B cell (primary cell): ENCODE measurements around the gene SERBP1. TPM values are rescaled to one million over a fixed set of nuclear protein-coding genes. Genes with fewer than 3 reads are reported as not detected.

Experiments
- ATAC-seq: fragments of 200-7000 bp; cut with Tn5 transposase; one replicate; pipeline ENCODE4 v1.10.0; 2021; ENCODE audit warnings: low read depth, mild to moderate bottlenecking, moderate number of reproducible peaks, moderate library complexity
- CTCF ChIA-PET: fragments of 350-600 bp; sonication (Branson Sonifier 250); formaldehyde crosslinking; loops from one replicate; lab custom pipeline; 2021; ENCODE audit warnings: antibody characterized with exemption, inconsistent platforms; lab: Charles Lee
- POLR2A ChIA-PET: fragments of 350-600 bp; sonication (Branson Sonifier 250); formaldehyde crosslinking; loops from one replicate; lab custom pipeline; 2021; ENCODE audit warnings: antibody characterized with exemption; lab: Charles Lee
- DNase-seq: peaks from one replicate; pipeline ENCODE4 v3.0.0; 2013
- H2AFZ ChIP-seq: 2 replicates; pipeline ENCODE4 v1.6.1; 2012; ENCODE audit warnings: mild to moderate bottlenecking, low read depth, low read length; ENCODE audit not compliant: insufficient read depth, poor library complexity, severe bottlenecking
- H3K27ac ChIP-seq, 2 donors: 1 replicate in 1 of 2; 2 replicates in 1 of 2; pipeline ENCODE4 v1.5.1; 2012 to 2013; ENCODE audit warnings: low read length in 2 of 2, mild to moderate bottlenecking in 2 of 2, moderate library complexity in 1 of 2
- H3K27me3 ChIP-seq, 4 experiments: fragments of 200-600 bp in 1 of 4; sonication (generic) in 1 of 4; replicated peaks in 1 of 4; 1 replicate in 2 of 4; 2 replicates in 2 of 4; pipeline versions ENCODE4 v1.6.1 to v1.7.0; 2013 to 2016; ENCODE audit warnings: low read length in 3 of 4, mild to moderate bottlenecking in 2 of 4, mixed read lengths in 1 of 4, moderate library complexity in 1 of 4; ENCODE audit not compliant: insufficient read depth in 4 of 4, control insufficient read depth in 3 of 4; ENCODE audit errors: control extremely low read depth in 1 of 4
- H3K36me3 ChIP-seq, 2 experiments: replicated peaks in 1 of 2; 1 replicate in 1 of 2; 2 replicates in 1 of 2; pipeline versions ENCODE4 v1.6.1 to v1.7.1; 2013; ENCODE audit warnings: low read length in 1 of 2; ENCODE audit not compliant: insufficient read depth in 2 of 2, control insufficient read depth in 1 of 2; ENCODE audit errors: control extremely low read depth in 1 of 2, extremely low read depth in 1 of 2
- H3K4me1 ChIP-seq, 2 donors: fragments of 200-600 bp in 1 of 2; sonication (generic) in 1 of 2; 1 replicate in 1 of 2; 2 replicates in 1 of 2; pipeline versions ENCODE4 v1.5.1 to v1.6.1; 2013 to 2017; ENCODE audit warnings: low read length in 2 of 2; ENCODE audit not compliant: control insufficient read depth in 2 of 2, insufficient read depth in 2 of 2
- H3K4me2 ChIP-seq: replicated peaks from 2 replicates; pipeline ENCODE3; 2012; ENCODE audit warnings: mild to moderate bottlenecking, low read depth, low read length; ENCODE audit not compliant: poor library complexity, severe bottlenecking
- H3K4me3 ChIP-seq, 5 experiments: fragments of 200-600 bp in 1 of 5; sonication (generic) in 1 of 5; 1 replicate in 3 of 5; 2 replicates in 2 of 5; pipeline versions ENCODE4 v1.5.1 to v1.7.0; 2011 to 2016; ENCODE audit warnings: low read length in 4 of 5, mild to moderate bottlenecking in 4 of 5, low read depth in 2 of 5, control low read depth in 1 of 5, moderate library complexity in 1 of 5; ENCODE audit not compliant: insufficient read depth in 1 of 5; ENCODE audit errors: control extremely low read depth in 1 of 5, extremely low read depth in 1 of 5
- H3K79me2 ChIP-seq: fragments of 200-600 bp; sonication (generic); one replicate; pipeline ENCODE4 v1.6.0; 2016; ENCODE audit warnings: low read length; ENCODE audit not compliant: control insufficient read depth, insufficient read depth
- H3K9ac ChIP-seq: fragments of 200-600 bp; sonication (generic); 2 replicates; pipeline ENCODE4 v1.6.1; 2017; ENCODE audit warnings: mild to moderate bottlenecking, low read length, moderate library complexity
- H3K9me3 ChIP-seq, 3 donors: one replicate each; pipeline versions ENCODE4 v1.6.1 to v1.7.1; 2013; ENCODE audit warnings: low read length in 2 of 3; ENCODE audit not compliant: control insufficient read depth in 2 of 3, insufficient read depth in 1 of 3; ENCODE audit errors: control extremely low read depth in 1 of 3
- H4K20me1 ChIP-seq: 2 replicates; pipeline ENCODE4 v1.6.0; 2012; ENCODE audit warnings: mild to moderate bottlenecking, low read length; ENCODE audit not compliant: insufficient read depth, control insufficient read depth, poor library complexity, severe bottlenecking
- H3K27ac Mint-ChIP-seq: one replicate; pipeline ENCODE4 v1.8.0; 2021; ENCODE audit warnings: mixed read lengths
- H3K27me3 Mint-ChIP-seq: one replicate; pipeline ENCODE4 v1.8.0; 2021; ENCODE audit warnings: mixed read lengths
- H3K4me1 Mint-ChIP-seq: one replicate; pipeline ENCODE4 v1.8.0; 2021; ENCODE audit warnings: mixed read lengths
- H3K4me3 Mint-ChIP-seq: one replicate; pipeline ENCODE4 v1.8.0; 2021; ENCODE audit warnings: mixed read lengths
- H3K9me3 Mint-ChIP-seq: one replicate; pipeline ENCODE4 v1.8.0; 2022; ENCODE audit warnings: mixed read lengths; ENCODE audit not compliant: insufficient read depth
- CTCF ChIP-seq: fragments of 200-600 bp; IDR thresholded peaks from one replicate; pipeline ENCODE4 v1.8.0; 2022; ENCODE audit warnings: antibody characterized with exemption, mild to moderate bottlenecking
- EZH2 ChIP-seq: IDR thresholded peaks from 2 replicates; pipeline ENCODE4 v1.6.1; 2012; ENCODE audit warnings: borderline replicate concordance, low read depth, mild to moderate bottlenecking, moderate library complexity, low read length; ENCODE audit not compliant: insufficient read depth, poor library complexity, severe bottlenecking
- WGBS: methylation state at CpG from one replicate; pipeline ENCODE4 v1.1.5; 2013; ENCODE audit warnings: missing lambda C conversion rate; ENCODE audit not compliant: insufficient coverage; 5-methylcytosine and 5-hydroxymethylcytosine counted together
- intact Hi-C: fragments of 100-400 bp; cut with micrococcal nuclease; formaldehyde crosslinking; loops from one replicate; pipeline ENCODE4 v1.10.0; 2022
- polyA plus RNA-seq: library from polyadenylated mRNA; depleted of rRNA; stranded (reverse); fragments of >200 nt; gene quantifications from 2 replicates; pipeline ENCODE4 v1.2.3, GENCODE V29; 2012
- total RNA-seq, 2 donors: library from RNA; stranded (reverse); fragments of 120-200 nt in 1 of 2; gene quantifications; 1 replicate in 1 of 2; 2 replicates in 1 of 2; pipeline versions ENCODE4 v1.2.3 to v1.2.4, GENCODE V29; 2013 to 2022

Gene SERBP1
- total and polyA plus RNA-seq, 2 donors (not counting 1 experiment from before 2014, with no cell fraction given) = 21.0 to 142 TPM

- no peak overlapping the region for H2AFZ ChIP-seq
- Mint-ChIP-seq H3K27me3 (no peaks in the 10 kb centered on the region), H3K4me1 (no peaks in the 10 kb centered on the region), H3K9me3 (no peaks in the 10 kb centered on the region), H3K27ac (no peak overlapping the region), H3K4me3 (no peak overlapping the region)
- ATAC-seq = no peak
- H3K4me2 ChIP-seq = no peak overlapping the region
- TF ChIP-seq CTCF = no peak
- no peak for TF ChIP-seq EZH2
- ChIA-PET CTCF (no interaction called here), POLR2A (no interaction called here)
- H3K9me3 ChIP-seq = no peaks in the 10 kb centered on the region
- no peak overlapping the region for H3K9ac ChIP-seq
- no peaks in the 10 kb centered on the region for H3K27me3 ChIP-seq
- no peaks in the 10 kb centered on the region for H3K79me2 ChIP-seq
- H3K4me1 ChIP-seq = no peaks in the 10 kb centered on the region
- H3K36me3 ChIP-seq = no peaks in the 10 kb centered on the region
- H3K4me3 ChIP-seq = no peak overlapping the region
- H3K27ac ChIP-seq = no peak overlapping the region
- intact Hi-C loops = no loop called here
- no peak for DNase-seq
- WGBS = 91% methylated on average over 6 of the region's 9 CpGs
- H4K20me1 ChIP-seq = no peaks in the 10 kb centered on the region
Measured at GRCh38 chr1:67460676-67461500, 30.7 kb upstream of the SERBP1 start.

DNA sequence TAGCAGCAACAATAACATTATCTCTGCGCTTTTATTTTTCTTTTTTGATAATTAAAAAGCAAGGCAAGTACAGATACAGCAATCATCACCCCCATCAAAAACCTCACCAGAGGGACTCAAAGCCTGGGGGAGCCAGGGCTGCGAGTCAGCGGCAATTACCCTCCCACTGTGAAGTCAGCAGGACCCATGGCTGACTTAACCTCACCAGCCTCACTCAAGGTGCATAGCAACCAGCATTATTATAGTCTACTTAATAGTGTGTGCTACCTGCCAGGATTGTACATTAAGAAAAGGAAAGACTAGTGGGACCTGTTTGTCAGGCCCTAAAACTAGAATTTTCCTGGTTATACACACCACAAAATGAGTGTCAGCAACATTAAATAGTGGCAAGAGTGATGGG is 28.9 kb upstream of the SERBP1 start:
- Mint-ChIP-seq H3K27me3 (no peaks in the 10 kb centered on the region), H3K4me1 (no peaks in the 10 kb centered on the region), H3K9me3 (no peaks in the 10 kb centered on the region), H3K4me3 (no peak overlapping the region), H3K27ac (no peak overlapping the region)
- no peak overlapping the region for H3K4me2 ChIP-seq
- H4K20me1 ChIP-seq = no peaks in the 10 kb centered on the region
- TF ChIP-seq CTCF (no peak), EZH2 (no peak)
- intact Hi-C loops = no loop called here
- H2AFZ ChIP-seq = no peak overlapping the region
- H3K27ac ChIP-seq = no peak overlapping the region
- no peak overlapping the region for H3K9ac ChIP-seq
- H3K79me2 ChIP-seq = no peaks in the 10 kb centered on the region
- ChIA-PET POLR2A (no interaction called here), CTCF (no interaction called here)
- no peaks in the 10 kb centered on the region for H3K36me3 ChIP-seq
- 100% methylated on average over 2 of the region's 3 CpGs for WGBS
- no peaks in the 10 kb centered on the region for H3K9me3 ChIP-seq
- no peak for ATAC-seq
- H3K27me3 ChIP-seq = no peaks in the 10 kb centered on the region
- no peaks in the 10 kb centered on the region for H3K4me1 ChIP-seq
- H3K4me3 ChIP-seq = no peak overlapping the region
- no peak for DNase-seq
